Stimulated activated CD4-positive, alpha-beta T cell treated with anti-CD3 and anti-CD28 coated beads, Interleukin-15, amount 100 ng/mL, for 48 hours (primary cell): ENCODE data around the gene ROBO4.

Experiments used
- DNase-seq, 2 donors: peaks; one replicate each; pipeline ENCODE4 v3.0.0-alpha.2; 2020; ENCODE audit warnings: low read depth in 2 of 2

The ROBO4 gene

DNA sequence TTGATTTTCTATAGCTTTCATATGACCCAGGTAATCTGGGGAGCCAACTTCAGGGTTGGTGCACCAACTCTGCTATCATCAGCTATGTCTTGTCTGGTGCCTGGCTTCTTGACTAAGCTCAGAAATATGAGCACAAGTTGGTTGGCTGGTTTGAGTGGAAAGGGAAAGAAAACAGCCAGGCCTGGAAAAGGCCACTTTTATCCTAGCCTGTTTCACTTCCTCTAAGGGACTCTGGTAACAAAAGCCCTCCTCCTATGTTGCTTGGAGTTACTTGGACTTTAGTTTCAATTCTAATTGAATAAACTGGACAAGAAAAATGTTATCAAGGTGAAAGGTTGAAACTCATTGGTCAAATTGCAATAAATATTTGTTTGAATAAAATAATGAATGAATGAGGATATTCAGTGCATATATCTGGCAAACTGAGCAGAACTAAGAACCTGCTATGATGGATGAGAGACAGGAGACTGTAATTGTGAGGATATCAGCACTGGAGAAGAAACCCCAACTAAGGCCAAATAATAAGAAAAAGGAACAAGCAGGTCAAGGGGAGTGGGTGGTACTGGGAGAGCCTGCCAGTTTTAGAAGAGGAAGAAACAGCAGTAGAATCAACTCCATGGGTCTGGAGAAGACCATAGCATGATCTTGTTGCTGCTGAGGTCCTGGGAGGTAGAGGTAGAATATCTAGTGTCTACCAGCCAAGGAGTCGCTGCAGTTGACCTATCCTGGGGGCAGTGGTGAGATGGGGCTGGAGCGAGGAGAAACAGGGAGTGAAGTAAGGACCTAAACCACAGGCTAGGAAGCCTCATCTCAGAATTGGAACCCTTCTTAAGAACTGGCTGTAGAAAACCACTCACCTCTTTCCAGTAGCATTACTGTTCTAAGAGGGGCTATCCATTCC is 8.2 kb downstream of the ROBO4 start:
- DNase-seq: no peak

DNA sequence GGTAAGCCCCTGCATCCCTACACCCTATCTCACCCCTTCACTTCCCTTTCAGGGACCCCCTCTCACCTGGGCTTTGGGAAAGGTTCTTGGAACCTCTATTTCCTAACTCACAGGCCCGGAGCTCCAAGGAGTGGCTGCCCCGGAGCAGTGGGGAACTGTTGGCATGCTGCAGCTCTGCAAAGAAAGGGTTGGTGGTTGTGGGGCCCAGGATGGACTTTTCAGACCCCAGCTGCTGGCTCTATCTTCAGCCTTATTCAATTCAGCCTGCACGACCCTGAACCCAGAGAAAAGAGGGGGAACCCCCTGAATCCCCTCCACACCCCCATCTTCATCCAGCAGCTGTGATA is 10.0 kb downstream of the ROBO4 start:
- no peak for DNase-seq

DNA sequence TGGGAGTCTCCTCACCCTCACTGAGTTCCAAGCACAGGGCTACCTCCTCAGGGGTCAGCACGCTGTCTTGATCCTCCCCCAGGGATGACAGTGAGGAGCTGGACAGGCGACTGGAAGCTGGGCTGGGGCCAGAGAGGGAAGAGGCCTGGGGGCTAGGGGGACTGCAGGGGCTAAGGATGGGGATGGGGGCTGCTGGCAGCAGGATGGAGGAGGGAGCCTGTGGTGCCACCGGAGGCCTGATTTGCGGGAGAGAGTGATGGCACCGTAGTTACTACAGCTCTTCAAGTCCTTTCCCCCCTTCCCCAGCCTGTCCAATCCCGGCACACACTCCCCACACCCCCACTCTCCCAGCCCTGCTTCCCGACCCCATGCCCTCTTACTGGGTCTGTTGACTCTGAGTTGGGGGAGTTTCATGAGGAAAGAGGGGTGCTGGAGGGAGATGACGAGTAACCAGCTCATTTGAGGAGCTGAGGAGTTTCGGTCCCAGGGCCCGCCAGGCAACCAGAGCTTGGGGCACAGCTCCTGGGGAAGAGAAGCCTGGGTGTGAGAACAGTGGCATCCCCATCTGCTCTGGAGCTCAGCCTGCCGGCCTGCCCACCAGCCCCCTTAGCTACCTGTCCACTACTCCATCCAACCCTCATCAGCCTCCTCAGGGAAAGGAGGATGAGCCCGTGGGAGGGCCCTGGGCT is 10.5 kb downstream of the ROBO4 start:
- DNase-seq: no peak

DNA sequence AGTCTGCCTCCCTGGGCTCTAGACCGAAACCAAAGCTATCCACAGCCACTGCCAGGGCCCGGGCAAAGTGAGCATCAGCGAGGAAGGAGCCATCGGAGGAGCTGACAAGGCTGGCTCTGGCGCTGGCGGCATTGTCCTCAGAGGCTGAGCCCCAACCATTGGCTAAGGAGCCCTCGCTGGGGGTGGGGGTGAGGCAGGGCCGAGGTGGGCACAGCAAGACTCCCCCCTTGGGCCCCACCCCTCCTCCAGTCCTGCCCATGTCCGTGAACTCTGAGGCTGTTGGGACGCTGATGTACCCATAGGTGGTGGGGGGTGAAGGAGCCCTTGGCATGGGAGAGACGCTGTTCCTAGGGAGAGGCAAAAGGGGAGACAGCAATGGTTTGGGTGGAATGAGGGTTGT is 11.2 kb downstream of the ROBO4 start:
- no peak for DNase-seq

DNA sequence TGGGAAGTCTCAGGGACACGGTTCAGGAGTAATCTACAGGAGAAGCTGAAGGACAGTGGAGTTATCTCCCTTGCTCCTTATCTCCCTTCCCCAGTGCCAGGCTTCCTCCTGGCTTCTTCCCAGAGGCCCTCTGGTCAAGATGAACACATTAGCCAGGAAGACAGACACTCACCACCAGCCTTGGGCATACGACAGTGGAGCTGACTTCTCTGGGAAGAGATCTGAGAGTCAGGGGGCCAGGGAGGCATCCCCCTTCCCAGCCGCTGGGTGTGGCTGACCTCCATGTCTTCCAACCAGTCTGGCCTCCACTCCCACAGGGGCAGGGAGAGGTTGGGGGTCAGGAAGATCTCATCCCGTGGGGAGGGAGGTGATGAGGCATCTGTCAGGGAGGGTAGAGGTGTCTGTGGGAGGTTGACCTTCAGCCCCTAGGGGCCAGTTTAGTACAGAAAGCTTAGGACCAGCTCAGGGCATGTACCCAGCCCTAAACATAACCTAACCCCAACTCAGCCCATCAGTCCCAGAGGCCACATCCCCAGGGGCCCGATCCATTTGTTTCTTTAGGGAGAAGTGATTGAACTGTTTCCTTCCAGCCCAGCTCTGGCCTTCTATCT is 12.7 kb downstream of the ROBO4 start:
- no peak for DNase-seq

DNA sequence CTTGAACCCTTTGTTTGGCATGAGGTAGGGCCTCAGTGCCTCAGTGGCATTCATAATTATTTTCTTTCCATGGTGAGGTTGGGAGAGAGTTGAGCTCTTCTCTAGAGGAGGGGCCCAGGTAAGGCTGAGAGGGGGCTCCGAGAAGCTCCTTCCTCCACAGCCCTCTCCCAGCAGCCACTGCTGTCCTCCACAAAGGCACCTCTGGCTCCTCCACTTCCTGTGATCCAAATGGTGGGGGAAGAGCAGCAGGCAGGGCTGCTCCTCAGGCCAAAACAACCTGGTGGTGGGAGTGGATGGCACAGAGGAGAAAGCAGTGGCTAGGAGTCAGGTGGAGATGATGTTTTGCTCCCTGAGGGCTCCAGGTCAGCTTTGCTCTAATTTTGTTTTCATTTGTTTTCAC is 13.3 kb downstream of the ROBO4 start:
- DNase-seq: no peak

DNA sequence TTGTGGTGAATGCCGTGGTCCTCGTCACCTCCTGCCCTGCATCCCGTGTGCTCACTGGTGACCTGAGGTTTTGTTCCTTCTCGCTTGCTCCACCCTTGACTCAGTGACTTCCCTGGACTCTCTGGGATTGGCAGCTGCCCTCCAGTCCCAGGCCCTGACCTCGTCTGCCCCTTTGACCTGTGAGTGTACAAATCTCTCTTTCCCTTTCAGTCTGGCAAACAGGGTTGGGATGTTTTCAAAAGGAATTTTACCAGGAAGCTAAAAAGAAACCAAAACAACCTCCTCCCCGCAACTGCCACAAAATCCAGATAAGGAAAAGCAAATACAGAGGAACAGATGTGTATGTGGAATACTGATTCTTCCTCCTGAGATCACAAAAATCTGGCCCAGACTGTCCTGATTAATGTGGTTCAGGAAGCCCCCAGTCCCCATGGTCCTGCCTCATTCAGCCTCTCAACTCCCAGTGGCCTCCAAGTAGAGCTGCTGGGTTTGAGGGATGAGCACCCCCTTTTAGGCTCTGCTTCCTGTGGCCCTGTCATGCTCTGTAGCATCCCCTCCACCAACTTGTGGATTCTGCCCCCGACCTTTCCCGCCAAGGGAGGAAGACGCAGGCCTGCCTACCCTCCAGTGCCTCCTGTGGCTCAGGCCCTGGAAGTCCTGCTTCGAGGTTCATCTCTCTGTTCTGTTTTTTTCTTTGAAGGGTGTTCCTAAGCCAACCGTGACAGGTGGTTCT is 15.2 kb downstream of the ROBO4 start:
- no peak for DNase-seq

DNA sequence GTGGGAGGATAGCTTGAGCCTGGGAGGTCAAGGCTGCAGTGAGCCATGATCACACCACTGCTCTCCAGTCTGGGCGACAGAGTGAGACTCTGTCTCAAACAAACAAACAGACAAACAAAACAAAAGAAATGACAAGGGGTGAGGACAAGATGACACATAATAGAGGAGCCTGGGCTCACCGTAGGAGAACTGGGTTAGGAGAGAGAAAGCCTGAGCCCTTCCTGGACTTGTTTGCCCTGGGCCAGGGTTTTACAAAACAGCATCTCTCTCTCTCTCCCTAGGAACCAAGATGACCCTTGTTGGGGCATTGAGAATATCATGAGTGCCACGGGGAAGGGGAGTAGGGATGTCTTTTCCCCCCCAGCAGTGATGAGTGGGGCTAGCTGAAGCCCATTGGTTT is 16.7 kb downstream of the ROBO4 start:
- no peak for DNase-seq

DNA sequence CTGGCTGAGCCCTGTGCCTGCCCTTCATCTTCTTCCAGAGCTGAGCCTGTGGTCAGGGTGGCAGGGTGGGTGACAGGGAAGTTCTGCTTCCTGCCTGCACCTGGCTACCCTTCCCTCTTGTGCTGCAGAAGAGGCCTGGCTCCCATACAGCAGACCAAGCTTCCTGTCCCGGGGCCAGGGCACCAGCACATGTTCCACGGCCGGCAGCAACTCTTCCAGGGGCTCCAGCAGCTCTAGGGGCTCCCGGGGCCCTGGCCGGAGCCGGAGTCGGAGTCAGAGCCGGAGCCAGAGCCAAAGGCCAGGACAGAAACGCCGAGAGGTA is 17.4 kb downstream of the ROBO4 start:
- no peak for DNase-seq

DNA sequence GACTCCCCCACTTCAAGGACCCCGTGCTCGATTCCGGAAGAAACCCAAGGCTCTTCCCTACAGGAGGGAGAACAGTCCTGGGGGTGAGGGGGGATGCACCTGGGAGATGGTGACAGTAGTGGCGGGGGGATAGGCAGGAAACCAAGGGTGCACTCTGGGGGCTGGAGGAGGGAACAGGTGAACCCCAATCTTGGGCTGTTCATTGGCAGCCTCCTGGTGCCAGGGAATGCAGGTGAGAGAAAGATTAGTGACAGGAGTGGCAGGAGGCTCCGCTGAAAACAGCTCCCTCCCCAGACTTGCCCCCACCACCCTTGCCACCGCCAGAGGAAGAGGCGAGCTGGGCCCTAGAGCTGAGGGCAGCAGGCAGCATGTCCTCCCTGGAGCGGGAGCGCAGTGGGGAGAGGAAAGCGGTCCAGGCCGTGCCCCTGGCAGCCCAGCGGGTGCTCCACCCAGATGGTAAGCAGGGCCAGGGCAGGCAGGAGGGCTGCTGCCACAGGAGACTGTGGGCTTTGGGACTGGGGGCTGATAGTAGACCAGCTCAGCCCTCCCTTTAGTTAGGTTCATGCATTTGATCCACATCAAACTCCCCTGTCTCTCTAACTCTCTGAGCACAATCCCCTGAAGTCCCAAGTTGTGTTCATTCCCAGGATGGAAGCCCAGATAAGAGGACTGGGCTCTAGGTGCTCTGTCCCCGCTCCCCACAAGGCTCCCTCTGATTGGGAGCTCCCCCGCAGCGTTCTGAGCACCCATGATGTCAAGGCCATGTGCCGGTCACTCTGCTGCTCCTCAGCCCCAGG is 18.0 kb downstream of the ROBO4 start:
- no peak for DNase-seq

DNA sequence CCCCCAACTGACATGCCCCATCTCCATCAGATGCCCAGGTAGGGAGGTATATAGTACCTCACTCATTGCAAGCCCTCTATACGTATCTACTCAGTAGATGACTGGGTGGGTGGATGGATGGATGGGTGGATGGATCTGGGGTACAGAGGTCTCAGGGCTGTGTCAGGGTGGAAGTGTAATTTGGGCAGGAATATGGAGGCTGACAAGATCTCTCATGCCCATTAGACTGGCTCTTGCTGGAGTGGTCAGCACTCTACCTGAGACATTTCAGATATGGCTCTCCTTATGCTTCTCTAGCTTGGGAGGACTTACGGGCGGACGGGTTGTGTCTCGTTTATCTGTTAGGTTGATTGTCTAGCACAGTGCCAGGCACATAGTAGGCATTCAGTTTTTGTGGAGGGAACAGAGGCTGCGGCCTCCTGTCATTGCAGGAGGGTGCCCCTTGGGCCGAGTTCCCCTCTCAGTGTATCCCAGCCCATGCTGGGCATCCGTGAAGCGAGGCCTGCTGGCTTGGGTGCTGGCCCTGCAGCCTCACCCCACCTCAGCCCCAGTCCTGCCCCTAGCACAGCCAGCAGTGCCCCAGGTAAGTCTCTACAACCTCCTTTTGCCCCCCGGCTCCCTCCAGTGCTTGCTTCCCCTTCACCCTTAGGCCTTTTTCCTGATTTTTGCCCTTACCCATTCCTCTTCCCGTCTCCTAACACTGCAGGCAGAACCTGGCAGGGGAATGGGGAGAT is 18.7 kb downstream of the ROBO4 start:
- no peak for DNase-seq

DNA sequence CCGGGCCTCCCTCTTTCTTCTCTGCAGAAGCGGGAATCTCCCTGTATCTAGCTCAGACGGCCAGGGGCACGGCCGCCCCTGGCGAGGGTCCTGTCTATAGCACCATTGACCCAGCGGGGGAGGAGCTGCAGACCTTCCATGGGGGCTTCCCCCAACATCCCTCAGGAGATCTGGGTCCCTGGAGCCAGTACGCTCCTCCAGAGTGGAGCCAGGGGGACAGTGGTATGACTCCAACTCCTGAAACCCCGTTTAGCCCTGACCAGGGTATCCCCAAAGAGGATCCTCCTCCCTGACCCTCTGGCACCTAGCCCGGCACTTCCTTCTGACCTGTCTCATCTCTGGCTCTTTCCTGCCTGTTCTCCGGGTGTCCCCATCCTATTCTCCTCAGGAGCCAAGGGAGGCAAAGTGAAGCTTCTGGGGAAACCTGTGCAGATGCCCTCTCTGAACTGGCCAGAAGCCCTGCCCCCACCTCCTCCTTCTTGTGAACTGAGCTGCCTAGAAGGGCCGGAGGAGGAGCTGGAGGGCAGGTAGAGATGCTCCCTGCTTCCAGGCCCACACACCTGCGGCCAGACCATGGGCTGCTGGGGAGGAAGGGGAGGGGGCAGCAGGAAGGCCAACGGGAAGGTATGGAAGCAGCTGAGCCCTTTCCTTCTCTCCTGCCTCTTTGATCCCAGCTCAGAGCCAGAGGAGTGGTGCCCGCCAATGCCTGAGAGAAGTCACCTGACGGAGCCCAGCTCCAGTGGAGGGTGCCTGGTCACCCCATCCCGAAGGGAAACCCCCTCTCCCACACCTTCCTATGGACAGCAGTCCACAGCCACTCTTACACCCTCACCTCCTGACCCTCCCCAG is 19.5 kb downstream of the ROBO4 start:
- DNase-seq: no peak

DNA sequence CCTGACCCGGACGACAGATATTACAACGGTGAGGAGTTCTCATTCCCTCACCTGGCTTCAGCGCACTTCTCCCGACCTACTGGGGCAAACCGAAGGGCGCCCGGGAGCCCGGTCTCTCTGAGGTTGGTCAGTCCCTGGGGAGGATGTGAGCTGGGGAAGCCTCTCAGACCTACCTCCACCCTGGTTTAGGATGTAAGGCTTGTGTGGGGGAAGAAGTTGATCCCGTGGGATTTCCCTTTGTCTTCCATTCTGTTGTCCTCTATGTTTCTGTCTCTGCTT is 20.1 kb downstream of the ROBO4 start:
- DNase-seq: no peak

DNA sequence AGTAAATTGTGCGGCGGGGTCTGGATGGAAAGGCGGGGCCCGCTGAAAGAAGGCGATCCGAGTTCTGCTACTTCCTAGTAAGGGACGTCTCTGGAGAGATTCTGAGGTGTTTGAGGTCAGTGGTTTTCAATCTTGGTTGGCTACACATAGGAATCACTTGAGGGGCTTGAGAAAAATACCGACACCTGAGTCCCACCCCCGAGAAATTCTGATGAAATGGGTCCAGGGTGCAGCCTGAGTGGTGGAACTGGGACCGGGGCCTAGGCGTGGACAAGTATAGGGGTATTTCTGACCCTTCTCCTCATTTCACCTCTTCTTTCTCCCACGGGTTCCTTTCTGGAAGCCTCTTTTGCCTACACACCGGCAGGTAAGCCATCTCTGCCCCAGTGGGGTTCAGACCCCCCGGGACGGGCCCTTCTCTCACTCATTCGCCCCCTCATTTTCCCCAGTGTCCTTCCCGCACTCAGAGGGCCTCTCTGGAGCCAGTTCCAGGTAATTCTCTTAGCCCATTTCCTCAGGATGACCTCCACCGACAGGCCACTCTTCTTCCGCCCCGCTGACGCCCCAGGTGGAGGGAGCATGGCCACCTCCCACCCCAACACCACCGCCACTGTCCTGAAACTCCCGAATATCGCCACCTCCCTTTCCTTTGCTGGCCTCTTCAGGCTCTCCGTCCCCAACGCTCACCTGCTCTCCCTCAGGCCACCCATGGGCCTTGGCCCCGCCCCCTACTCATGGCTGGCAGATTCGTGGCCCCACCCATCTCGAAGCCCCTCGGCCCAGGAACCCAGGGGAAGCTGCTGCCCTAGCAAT is 20.6 kb downstream of the ROBO4 start:
- no peak for DNase-seq

DNA sequence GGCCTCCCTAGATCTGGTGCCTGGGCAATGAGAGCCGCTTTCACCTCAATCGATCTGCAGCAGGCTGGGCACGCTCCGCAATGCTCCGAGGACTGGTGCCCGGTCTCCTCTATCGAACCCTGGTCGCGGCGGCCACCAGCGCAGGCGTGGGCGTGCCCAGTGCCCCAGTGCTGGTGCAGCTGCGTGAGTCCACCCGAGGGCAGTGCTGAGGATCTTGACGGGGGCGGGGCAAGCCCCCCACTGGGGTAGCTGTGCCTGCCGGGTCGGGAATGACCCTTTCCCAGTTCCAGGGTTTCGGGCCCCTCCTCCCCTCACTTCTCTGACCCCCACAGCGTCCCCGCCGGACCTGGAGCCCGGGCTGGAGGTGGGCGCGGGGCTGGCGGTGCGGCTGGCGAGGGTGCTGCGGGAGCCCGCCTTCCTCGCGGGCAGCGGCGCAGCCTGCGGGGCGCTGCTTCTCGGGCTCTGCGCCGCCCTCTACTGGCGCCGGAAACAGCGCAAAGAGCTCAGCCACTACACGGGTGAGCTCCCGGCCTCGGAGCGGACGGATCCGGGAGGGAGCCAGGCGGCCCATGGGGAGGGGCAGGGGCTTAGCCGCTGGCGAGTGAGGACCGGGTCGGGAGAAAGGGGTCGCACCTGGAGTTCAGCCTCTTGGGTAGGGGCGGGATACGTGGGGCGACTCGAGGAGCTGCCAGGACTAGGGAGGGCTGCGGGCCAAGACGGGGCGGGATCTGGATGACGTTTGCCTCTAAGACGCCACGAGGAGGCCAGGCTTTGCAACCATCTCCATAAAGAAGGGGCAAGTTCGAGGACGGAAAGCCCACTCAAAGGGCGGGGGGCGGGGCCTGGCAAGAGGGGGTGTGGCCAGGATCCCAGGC is 21.5 kb downstream of the ROBO4 start:
- DNase-seq: peak; percentile 56 to 65

DNA sequence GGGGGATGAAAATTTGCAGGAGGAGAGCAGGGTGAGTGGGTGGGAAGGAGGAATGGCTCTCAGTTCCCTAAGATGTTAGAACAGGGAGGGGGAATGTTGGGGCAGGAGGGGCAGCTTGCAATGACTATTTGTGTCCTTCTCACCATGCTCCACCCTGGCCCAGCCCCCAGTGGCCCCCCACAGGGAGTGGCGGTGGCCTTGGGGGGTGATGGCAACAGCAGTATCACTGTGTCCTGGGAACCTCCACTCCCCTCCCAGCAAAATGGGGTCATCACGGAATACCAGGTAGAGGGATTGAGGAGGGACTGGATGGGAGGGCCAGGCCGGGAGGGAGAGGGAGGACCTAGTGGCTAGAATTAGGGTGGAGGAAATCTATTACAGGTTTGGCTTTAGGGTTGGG is 22.3 kb downstream of the ROBO4 start:
- DNase-seq: no peak

DNA sequence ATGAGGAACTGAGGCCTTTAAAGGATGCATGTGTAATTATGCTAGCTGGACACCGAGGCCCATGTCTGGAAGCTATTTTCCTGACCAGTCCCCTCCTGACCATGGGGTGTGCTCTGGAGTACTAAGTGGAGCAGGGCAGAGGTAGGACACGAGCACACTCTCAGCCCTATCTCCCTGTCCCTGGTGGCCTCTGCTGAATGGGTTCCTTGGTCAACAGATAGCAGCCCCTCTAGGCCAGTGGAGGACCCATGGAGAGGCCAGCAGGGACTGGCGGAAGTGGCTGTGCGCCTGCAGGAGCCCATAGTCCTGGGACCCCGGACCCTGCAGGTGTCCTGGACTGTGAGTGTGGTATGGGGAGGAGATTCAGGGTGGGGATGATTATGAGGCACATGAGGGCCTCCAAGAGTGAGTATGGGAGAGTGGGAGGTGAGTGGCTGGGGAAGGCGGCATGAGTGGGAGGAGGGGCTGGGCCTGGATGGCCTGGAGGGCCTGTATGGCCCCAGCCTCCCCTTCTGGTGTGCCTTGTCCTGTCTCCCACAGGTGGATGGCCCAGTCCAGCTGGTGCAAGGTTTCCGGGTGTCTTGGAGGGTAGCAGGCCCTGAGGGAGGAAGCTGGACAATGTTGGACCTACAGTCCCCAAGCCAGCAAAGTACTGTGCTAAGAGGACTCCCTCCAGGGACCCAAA is 23.0 kb downstream of the ROBO4 start:
- DNase-seq: no peak

DNA sequence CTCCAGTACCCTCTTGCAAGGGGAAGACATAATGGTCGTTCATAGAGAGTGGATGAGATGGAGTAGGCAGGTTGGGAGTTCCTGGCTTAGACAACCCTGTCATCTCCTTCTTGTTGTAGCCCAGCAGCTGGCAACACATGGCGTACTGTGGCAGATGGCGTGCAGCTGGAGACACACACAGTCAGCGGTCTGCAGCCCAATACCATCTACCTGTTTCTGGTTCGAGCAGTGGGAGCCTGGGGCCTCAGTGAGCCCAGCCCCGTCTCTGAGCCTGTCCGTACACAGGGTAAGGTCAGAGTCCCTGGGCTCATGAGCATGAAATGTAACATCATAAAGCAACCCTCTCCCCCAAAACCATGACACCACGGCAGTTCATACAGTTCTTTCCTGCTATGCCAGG is 23.7 kb downstream of the ROBO4 start:
- DNase-seq: no peak
